Hematopoietic multipotent progenitor cell (in vitro differentiated cells): ENCODE data around the gene SIRT1. TPM values are rescaled to one million over a fixed set of nuclear protein-coding genes. Genes with fewer than 3 reads are reported as not detected.
"Not testable (repeated sequence)": the region's sequence is repeated elsewhere in the genome, so short reads cannot be mapped to it uniquely, and the experiment has no call there.

Experiments
- DNase-seq, 3 donors: peaks; one replicate each; pipeline ENCODE4 v3.0.0-alpha.2; 2011 to 2015; ENCODE audit warnings: low read depth in 2 of 3, low spot score in 2 of 3
- total RNA-seq: library from RNA; depleted of rRNA; stranded (reverse); fragments of >200 nt; gene quantifications from one replicate; pipeline ENCODE4 v1.2.3, GENCODE V29; 2012

The SIRT1 gene
- total RNA-seq = 6.7 TPM

DNA sequence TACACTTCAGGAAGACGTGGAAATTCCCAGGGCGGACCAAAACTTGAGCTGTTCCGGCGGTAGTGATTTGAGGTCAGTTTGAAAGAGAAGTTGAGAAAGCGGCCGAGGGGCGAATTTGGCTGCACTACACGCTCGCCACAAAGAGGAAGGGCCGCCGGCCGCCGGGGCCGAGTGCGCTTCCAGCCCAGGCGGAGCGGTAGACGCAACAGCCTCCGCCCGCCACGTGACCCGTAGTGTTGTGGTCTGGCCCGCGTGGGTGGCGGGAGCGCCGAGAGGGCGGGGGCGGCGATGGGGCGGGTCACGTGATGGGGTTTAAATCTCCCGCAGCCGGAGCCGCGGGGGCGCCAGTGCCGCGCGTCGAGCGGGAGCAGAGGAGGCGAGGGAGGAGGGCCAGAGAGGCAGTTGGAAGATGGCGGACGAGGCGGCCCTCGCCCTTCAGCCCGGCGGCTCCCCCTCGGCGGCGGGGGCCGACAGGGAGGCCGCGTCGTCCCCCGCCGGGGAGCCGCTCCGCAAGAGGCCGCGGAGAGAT, at the start of gene SIRT1:
SIRT1 (plus strand) TSS at position 344 of the 529 bp plus-strand sequence; CDS start at position 410, 66 bp downstream.
- peak; percentile 86 to 95 (median 95) for DNase-seq

DNA sequence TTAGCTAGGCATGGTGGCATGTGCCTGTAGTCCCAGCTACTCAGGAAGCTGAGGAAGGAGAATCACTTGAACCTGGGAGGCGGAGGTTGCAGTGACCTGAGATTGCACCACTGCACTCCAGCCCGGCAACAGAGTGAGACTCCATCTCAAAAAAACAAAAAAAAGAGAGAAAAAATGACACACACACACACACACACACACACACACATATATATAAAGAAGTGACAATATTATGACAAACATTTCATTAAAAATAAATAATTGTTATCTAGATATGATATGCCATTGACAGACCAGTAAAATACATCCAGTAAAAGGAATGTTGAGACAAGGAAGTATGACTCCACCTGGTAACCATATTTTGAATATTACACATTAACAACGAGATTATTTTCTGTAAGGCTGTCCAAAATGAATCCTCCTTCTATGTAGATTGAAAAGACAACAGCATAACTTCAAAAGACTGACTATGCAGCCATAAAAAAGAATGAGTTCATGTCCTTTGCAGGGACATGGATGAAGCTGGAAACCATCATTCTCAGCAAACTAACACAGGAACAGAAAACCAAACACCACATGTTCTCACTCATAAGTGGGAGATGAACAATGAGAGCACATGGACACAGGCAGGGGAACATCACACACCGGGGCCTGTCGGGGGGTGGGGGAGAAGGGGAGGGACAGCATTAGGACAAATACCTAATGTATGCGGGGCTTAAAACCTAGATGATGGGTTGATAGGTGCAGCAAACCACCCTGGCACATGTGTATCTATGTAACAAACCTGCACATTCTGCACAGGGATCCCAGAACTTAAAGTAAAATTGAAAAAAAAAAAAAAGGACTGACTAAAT, 48.7 kb upstream of the SIRT1 start:
- DNase-seq = not testable (repeated sequence)

DNA sequence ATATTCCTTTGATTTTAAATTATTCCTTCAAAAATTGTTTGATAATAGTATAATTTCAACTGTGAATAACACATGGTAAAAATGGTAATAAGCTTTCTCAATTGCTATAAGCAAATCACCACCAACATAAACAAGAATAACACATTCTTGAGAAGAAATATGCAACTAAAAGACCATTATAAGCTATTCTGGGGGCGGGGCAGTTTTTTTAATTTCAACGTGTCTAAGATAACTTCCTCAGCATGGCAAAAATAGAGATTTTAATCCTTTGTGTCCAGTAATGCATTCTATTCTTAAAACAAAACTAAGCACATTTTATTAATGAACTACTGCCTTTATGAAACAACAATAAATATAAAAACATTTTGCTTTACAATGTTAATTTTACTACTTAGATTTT, 48.0 kb upstream of the SIRT1 start:
- no peak for DNase-seq

DNA sequence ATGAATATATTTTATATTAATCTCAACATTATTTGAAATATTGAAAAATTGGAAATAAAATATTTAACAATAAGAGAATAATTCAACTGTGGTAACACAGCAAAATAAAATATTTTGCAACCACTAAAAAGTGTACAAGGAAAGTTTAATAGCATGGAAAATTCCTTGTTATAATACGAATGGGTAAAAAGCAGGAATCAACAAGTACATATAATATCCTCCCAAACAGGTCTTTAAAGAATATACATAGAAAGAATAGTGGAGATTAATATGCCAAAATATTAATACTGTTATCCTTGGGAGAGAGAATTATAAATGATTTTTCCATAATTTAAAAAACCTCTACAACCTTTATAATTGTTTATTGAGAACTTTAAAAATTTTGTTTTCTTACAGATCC, 47.5 kb upstream of the SIRT1 start:
- DNase-seq = no peak

DNA sequence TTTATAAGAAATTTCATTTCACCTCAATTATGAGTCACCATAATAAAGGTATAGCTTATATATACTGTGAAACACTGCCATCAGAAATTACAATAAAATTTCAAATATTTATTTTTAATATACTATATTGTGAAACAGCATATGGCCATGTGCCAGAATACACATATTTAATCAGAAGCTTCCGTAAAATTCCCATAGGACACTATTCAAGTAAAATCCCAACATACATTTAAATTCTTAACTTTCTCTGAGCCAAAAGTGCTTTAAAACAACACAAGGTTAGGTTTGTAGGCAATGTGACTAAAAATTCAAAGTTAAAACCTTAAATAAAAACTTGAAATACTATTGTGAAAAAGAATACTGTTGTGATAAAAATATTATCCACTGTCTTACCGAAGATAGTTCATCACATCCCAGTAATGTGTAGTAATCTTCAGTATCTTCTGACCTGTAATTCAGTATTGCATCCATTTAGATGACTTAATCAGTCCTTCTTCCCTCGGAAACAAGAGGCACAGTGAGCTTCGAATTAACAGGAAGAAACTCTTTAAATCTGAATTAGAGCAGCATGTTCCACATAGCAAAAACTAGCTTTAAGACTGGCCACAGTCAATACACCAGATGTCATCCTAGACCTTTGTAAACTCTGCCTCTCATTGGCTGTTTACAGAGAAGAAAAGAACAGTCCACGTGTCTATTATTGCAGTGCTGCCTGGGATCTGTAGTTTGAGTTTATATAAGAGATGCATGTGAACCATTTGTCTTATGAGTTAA, 46.7 kb upstream of the SIRT1 start, which contains the start of gene DNAJC12:
DNAJC12 (minus strand) TSS at position 648 of the 774 bp plus-strand sequence; CDS start at position 471, 177 bp downstream.
- peak in 2 of 3 donors; percentile 58 to 73 for DNase-seq

DNA sequence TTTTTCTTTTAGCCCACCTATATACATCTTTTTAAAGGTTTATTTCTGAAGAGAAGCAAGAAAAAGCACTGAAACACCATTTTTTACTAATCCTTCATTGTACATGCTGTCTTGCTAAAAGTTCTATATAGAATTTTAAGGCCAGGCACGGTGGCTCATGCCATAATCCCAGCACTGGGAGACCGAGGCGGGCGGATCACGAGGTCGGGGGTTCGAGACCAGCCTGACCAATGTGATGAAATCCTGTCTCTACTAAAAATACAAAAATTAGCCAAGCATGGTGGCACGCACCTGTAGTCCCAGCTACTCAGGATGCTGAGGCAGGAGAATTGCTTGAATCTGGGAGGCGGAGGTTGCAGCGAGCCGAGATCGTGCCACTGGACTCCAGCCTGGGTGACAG, 44.9 kb upstream of the SIRT1 start:
- not testable (repeated sequence) for DNase-seq

DNA sequence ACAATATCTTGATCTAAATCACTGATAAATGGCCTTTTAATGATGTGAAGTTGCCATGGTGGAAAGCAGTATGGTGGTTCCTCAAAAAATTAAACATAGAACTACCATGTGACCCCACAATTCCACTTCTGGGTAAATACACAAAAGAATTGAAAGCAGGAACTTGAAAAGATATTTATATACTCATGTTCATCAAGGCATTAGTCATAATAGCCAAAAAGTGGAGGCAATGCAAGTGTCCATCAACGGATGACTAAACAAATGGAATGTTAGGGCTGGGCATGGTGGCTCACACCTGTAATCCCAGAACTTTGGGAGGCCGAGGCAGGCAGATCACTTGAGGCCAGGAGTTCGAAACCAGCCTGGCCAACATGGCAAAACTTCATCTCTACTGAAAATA, 44.5 kb upstream of the SIRT1 start:
- DNase-seq = no peak

DNA sequence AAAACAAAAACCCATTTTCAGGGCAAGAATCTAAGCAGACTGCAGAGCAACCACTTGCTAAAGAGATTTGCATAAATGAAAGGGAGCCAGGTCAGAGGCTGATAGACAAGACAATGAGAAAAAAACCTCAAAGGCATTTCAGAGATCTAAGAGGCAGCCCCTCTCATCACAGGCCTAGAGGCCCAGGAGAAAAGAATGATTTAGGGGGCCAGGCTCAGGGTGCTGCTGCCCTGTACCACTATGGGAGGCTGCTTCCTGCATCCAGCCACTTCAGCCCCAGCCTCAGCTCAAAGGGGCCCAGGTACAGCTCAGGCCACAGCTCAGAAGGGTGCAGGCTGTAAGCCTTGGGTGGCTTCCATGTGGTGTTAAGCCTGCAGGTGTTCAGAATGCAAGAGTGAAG, 42.7 kb upstream of the SIRT1 start:
- no peak for DNase-seq

DNA sequence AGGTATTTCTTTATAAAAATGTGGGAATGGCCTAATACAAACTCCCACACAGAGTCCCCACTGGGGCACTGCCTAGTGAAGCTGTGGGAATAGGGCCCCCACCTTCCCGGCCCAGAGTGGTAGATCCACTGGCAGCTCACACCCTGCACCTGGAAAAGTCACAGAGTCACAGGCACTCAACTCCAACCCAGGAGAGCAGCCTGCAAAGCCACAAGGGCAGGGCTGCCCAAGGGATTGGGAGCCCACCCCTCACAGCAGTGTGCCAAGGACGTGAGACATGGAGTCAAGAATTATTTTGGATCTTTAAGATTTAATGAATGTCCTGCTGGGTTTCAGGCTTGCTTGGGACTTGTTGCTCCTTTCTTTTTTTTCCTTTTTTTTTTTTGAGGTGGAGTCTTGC, 41.2 kb upstream of the SIRT1 start:
- no peak for DNase-seq

DNA sequence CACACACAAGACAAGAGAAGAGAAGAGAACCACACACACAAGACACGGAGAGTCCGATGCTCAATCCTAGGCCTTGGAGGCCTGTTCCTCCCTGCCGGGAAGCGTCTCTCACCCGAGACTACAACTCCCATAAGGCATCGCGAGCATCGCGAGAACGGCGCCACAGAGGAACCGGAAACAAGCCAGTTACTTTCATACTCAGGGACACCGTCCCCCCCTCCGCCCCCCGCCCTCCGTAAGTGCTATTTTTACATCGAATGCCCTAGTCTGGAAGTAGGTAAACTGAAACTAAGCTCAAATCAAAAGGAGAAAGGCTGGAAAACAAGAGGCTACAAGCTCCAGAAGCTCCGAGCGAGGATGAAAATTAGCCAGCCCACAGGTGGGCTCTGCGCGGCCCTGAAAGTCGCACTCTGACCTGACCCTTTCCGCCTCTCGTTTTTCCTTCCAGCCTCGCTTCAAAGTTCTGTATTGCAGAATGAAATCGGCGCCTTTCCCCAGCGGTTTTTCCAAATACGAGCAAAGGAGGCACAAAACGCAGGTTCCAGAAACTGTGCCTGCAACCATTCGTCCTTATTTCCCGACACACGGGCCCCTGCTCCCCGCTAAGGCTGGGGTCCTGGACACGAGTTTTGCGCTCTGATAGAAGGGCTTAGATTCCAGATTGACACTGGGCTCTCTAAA, 35.0 kb upstream of the SIRT1 start:
- peak; percentile 79 to 96 (median 93) for DNase-seq

DNA sequence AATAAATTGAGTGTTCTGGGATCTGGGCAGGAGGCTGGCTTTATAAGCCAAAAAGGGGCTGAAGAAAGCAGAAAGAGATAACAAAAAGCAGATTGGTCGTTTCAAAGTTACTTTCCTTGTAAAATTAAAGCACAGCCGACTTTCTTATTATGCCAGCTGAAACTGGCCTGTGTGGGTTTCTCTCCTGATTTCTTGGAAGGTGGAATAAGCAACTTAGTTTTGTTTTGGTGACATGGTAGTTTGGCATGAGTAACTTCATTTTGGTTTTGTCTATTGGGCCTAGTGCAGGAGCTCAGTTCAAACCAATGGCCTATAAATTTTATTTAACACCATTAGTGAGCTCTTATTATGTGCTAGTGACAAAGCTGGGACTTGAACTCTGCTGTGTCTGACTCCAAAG, 33.3 kb upstream of the SIRT1 start:
- no peak for DNase-seq

DNA sequence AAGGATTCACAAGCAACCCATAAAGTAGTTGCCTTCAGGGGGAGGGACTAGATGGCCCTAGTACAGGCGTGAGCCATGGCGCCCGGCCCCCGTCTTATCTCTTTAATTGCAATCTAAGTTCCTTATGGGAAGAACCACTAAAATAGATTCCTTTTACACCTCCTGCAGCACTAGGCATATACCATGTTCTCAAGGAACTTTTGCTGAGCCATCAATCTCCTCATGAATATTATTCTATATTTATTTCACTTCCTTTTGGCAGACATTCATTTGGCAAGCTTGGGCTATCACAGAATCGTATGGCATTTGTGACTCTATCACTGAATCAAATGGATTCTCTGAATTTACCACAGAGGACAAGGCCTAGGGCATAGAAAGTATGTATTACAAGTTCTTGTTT, 31.7 kb upstream of the SIRT1 start:
- DNase-seq = no peak

DNA sequence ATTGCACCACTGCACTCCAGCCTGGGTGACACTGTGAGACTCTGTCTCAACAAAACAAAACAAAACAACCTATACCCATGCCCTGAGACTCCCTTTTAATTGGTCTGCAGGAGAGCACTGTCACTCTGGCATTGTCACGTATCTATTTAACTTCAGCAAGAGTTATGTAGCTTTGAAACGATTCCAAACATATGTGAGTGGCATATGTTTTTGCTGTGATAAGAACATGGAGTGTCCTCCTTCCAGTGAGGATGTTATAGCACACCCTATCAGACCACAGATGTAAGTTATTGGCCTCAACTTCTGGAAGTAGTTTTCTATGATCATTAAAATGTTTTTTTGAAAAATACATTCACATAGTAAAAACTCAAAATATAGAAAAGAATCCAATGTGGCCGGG, 30.9 kb upstream of the SIRT1 start:
- DNase-seq = no peak

DNA sequence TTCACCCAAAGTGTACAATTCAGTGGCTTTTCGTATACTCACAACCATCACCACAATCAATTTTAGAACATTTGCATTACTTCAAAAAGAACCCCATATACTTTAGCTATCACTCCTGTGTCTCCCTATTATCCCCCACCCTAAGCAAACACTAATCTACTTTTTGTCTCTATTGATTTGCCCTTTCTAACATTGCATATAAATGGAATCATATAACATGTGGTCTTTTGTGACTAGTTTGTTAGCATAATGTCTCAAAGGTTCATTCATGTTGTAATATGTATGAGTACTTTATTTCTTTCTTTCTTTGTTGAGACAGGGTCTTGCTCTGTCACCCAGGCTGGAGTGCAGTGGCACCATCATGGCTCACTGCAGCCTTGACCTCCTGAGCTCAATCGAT, 25.5 kb upstream of the SIRT1 start:
- DNase-seq = no peak

DNA sequence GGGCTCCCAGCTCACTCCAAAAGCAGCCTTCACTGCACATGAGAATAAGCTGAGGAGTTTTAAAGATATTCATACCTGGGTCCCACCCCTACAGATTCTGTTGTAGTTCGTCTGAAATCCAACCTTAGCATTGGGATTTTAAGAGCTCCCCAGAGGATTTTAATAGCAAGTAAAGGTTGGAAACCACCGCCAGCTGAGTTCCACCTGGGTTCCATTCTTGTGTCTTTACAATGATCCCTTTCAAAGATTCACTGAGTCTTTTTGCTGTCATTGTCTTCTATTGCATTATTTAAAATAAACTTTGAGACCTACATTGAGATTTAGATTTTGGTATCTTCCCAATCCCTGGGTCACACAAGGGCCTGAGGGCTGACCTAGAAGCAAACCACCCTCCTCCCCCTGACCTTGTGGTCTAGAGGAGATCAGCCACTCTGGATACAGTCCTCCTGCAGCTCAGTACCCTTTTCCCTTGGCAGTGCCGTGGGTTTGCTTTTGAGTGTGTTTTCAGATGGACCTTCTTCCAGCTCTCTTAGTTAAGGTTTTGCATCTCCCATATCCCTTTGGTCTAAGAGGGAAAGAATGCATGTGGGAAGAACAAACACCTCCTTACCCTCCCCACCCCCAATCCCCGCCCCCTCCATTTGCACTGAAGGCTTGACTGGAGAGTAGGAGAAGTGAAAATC, 22.6 kb upstream of the SIRT1 start:
- no peak for DNase-seq

DNA sequence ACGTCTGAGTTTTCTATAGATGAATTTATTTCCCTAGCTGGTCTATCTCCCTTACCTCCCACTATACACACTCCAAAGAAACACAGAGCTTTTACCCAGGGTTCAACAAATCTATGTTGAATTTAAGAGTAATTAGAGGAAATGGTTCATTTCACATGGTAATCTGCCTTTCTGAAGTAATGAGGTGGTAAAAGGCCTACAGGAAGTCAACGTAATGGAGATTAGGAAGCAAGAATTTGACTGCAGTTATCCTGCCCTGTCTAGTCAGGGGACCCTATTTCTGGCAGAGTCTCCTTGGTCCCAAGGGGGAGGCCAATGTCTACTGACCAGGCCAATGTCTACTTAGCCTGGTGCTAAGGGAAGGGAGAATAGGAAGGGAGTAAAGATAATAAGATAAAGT, 21.4 kb upstream of the SIRT1 start:
- no peak for DNase-seq

DNA sequence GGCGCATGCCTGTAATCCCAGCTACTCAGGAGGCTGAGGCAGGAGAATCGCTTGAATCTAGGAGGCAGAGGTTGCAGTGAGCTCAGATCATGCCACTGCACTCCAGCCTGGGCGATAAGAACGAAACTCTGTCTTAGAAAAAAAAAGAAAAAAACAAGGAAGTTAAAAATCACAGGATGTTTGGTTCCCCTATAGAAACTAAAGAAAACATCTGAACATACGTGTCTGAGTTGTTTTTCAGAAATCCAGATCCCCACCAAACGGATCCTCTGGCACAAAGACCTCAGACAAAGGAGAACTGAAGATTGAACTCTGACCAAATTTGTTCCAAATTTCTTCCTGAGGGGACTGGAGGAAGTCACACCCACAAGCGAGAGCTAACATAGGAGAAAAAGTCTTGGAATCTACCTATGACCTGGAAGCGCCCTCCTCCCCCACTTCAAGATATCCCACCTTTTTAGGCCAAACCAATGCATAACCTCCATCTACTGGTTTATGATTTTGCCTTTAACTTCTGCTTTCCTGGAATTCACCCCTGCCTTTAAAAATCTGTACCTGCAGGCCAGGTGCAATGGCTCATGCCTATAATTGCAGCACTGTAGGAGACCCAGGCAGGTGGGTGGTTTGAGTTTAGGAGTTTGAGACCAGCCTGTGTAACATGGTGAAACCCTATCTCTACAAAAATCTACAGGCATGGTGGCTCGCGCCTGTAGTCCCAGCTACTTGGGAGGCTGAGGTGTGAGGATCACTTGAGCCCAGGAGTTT, 19.7 kb upstream of the SIRT1 start:
- DNase-seq = peak in 1 of 3 donors; percentile 10

DNA sequence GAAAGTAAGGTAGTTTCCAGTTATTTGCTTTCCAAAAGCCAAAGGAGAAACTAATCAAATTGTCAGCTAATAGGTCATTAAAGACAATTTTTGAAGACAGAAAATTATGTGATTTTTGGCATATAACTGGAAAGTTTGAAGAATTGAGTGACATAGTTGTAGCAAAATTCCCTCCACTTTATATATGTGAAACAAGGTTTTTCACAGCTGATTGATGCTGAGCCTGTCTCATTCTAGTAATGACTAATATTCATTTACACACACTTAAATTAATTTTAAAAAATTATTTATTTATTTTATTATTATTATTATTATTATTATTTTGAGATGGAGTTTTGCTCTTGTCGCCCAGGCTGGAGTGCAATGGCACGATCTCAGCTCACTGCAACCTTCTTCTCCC, 16.3 kb upstream of the SIRT1 start:
- no peak for DNase-seq

DNA sequence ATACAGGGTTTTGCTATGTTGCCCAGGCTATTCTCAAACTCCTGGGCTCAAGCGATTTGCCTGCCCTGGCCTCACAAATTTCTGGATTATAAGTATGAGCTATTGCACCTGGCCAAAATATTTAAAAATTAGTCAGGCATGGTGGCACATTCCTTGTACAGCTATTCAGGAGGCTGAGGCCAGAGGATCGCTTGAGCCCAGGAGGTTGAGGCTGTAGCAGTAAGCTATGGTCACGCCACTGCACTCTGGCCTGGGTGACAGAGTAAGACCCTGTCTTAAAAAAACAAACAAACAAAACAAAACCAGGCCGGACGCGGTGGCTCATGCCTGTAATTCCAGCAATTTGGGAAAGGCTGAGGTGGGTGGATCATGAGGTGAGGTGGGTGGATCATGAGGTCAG, 14.5 kb upstream of the SIRT1 start:
- no peak for DNase-seq
